A172 (cell line): ENCODE measurements around the gene SLC9A3. TPM values are rescaled to one million over a fixed set of nuclear protein-coding genes. Genes with fewer than 3 reads are reported as not detected.

Experiments used
- total RNA-seq: library from RNA; depleted of rRNA; stranded (reverse); fragments of >200 nt; shearing (Covaris generic); gene quantifications from 2 replicates; pipeline ENCODE4 v1.2.3, GENCODE V29; 2014; rRNA removed

Gene SLC9A3
- total RNA-seq, 1 experiment from 2014 or later = 4.7 TPM

Other genes starting within 250 kb of the SLC9A3 start
- 1.2 and 1.4 TPM in 2 replicates for gene AHRR, start 202.7 kb downstream of the SLC9A3 start, total RNA-seq
- 33.3 and 34.7 TPM in 2 replicates for gene EXOC3, start 81.3 kb downstream of the SLC9A3 start, total RNA-seq
- gene CEP72, start 87.9 kb upstream of the SLC9A3 start, total RNA-seq = 4.6 and 14.8 TPM in 2 replicates
- 0.05 and 0.36 TPM in 2 replicates for gene TPPP, start 168.9 kb upstream of the SLC9A3 start, total RNA-seq